B cell (primary cell): Measurements from ENCODE around the gene RAD51B. TPM values are rescaled to one million over a fixed set of nuclear protein-coding genes. Genes with fewer than 3 reads are reported as not detected.
A peak's percentile ranks its signal among the peaks of the same experiment; 100 is the strongest.

Experiments used
- ATAC-seq: fragments of 200-7000 bp; cut with Tn5 transposase; one replicate; pipeline ENCODE4 v1.10.0; 2021; ENCODE audit warnings: low read depth, mild to moderate bottlenecking, moderate number of reproducible peaks, moderate library complexity
- CTCF ChIA-PET: fragments of 350-600 bp; sonication (Branson Sonifier 250); formaldehyde crosslinking; loops from one replicate; lab custom pipeline; 2021; ENCODE audit warnings: antibody characterized with exemption, inconsistent platforms; lab: Charles Lee
- POLR2A ChIA-PET: fragments of 350-600 bp; sonication (Branson Sonifier 250); formaldehyde crosslinking; loops from one replicate; lab custom pipeline; 2021; ENCODE audit warnings: antibody characterized with exemption; lab: Charles Lee
- DNase-seq: peaks from one replicate; pipeline ENCODE4 v3.0.0; 2013
- H2AFZ ChIP-seq: 2 replicates; pipeline ENCODE4 v1.6.1; 2012; ENCODE audit warnings: mild to moderate bottlenecking, low read depth, low read length; ENCODE audit not compliant: insufficient read depth, poor library complexity, severe bottlenecking
- H3K27ac ChIP-seq, 2 donors: 1 replicate in 1 of 2; 2 replicates in 1 of 2; pipeline ENCODE4 v1.5.1; 2012 to 2013; ENCODE audit warnings: low read length in 2 of 2, mild to moderate bottlenecking in 2 of 2, moderate library complexity in 1 of 2
- H3K27me3 ChIP-seq, 4 experiments: fragments of 200-600 bp in 1 of 4; sonication (generic) in 1 of 4; replicated peaks in 1 of 4; 1 replicate in 2 of 4; 2 replicates in 2 of 4; pipeline versions ENCODE4 v1.6.1 to v1.7.0; 2013 to 2016; ENCODE audit warnings: low read length in 3 of 4, mild to moderate bottlenecking in 2 of 4, mixed read lengths in 1 of 4, moderate library complexity in 1 of 4; ENCODE audit not compliant: insufficient read depth in 4 of 4, control insufficient read depth in 3 of 4; ENCODE audit errors: control extremely low read depth in 1 of 4
- H3K36me3 ChIP-seq, 2 experiments: replicated peaks in 1 of 2; 1 replicate in 1 of 2; 2 replicates in 1 of 2; pipeline versions ENCODE4 v1.6.1 to v1.7.1; 2013; ENCODE audit warnings: low read length in 1 of 2; ENCODE audit not compliant: insufficient read depth in 2 of 2, control insufficient read depth in 1 of 2; ENCODE audit errors: control extremely low read depth in 1 of 2, extremely low read depth in 1 of 2
- H3K4me1 ChIP-seq, 2 donors: fragments of 200-600 bp in 1 of 2; sonication (generic) in 1 of 2; 1 replicate in 1 of 2; 2 replicates in 1 of 2; pipeline versions ENCODE4 v1.5.1 to v1.6.1; 2013 to 2017; ENCODE audit warnings: low read length in 2 of 2; ENCODE audit not compliant: control insufficient read depth in 2 of 2, insufficient read depth in 2 of 2
- H3K4me2 ChIP-seq: replicated peaks from 2 replicates; pipeline ENCODE3; 2012; ENCODE audit warnings: mild to moderate bottlenecking, low read depth, low read length; ENCODE audit not compliant: poor library complexity, severe bottlenecking
- H3K4me3 ChIP-seq, 5 experiments: fragments of 200-600 bp in 1 of 5; sonication (generic) in 1 of 5; 1 replicate in 3 of 5; 2 replicates in 2 of 5; pipeline versions ENCODE4 v1.5.1 to v1.7.0; 2011 to 2016; ENCODE audit warnings: low read length in 4 of 5, mild to moderate bottlenecking in 4 of 5, low read depth in 2 of 5, control low read depth in 1 of 5, moderate library complexity in 1 of 5; ENCODE audit not compliant: insufficient read depth in 1 of 5; ENCODE audit errors: control extremely low read depth in 1 of 5, extremely low read depth in 1 of 5
- H3K79me2 ChIP-seq: fragments of 200-600 bp; sonication (generic); one replicate; pipeline ENCODE4 v1.6.0; 2016; ENCODE audit warnings: low read length; ENCODE audit not compliant: control insufficient read depth, insufficient read depth
- H3K9ac ChIP-seq: fragments of 200-600 bp; sonication (generic); 2 replicates; pipeline ENCODE4 v1.6.1; 2017; ENCODE audit warnings: mild to moderate bottlenecking, low read length, moderate library complexity
- H3K9me3 ChIP-seq, 3 donors: one replicate each; pipeline versions ENCODE4 v1.6.1 to v1.7.1; 2013; ENCODE audit warnings: low read length in 2 of 3; ENCODE audit not compliant: control insufficient read depth in 2 of 3, insufficient read depth in 1 of 3; ENCODE audit errors: control extremely low read depth in 1 of 3
- H4K20me1 ChIP-seq: 2 replicates; pipeline ENCODE4 v1.6.0; 2012; ENCODE audit warnings: mild to moderate bottlenecking, low read length; ENCODE audit not compliant: insufficient read depth, control insufficient read depth, poor library complexity, severe bottlenecking
- H3K27ac Mint-ChIP-seq: one replicate; pipeline ENCODE4 v1.8.0; 2021; ENCODE audit warnings: mixed read lengths
- H3K27me3 Mint-ChIP-seq: one replicate; pipeline ENCODE4 v1.8.0; 2021; ENCODE audit warnings: mixed read lengths
- H3K4me1 Mint-ChIP-seq: one replicate; pipeline ENCODE4 v1.8.0; 2021; ENCODE audit warnings: mixed read lengths
- H3K4me3 Mint-ChIP-seq: one replicate; pipeline ENCODE4 v1.8.0; 2021; ENCODE audit warnings: mixed read lengths
- H3K9me3 Mint-ChIP-seq: one replicate; pipeline ENCODE4 v1.8.0; 2022; ENCODE audit warnings: mixed read lengths; ENCODE audit not compliant: insufficient read depth
- EZH2 ChIP-seq: IDR thresholded peaks from 2 replicates; pipeline ENCODE4 v1.6.1; 2012; ENCODE audit warnings: borderline replicate concordance, low read depth, mild to moderate bottlenecking, moderate library complexity, low read length; ENCODE audit not compliant: insufficient read depth, poor library complexity, severe bottlenecking
- WGBS: methylation state at CpG from one replicate; pipeline ENCODE4 v1.1.5; 2013; ENCODE audit warnings: missing lambda C conversion rate; ENCODE audit not compliant: insufficient coverage; 5-methylcytosine and 5-hydroxymethylcytosine counted together
- intact Hi-C: fragments of 100-400 bp; cut with micrococcal nuclease; formaldehyde crosslinking; loops from one replicate; pipeline ENCODE4 v1.10.0; 2022
- polyA plus RNA-seq: library from polyadenylated mRNA; depleted of rRNA; stranded (reverse); fragments of >200 nt; gene quantifications from 2 replicates; pipeline ENCODE4 v1.2.3, GENCODE V29; 2012
- total RNA-seq, 2 donors: library from RNA; stranded (reverse); fragments of 120-200 nt in 1 of 2; gene quantifications; 1 replicate in 1 of 2; 2 replicates in 1 of 2; pipeline versions ENCODE4 v1.2.3 to v1.2.4, GENCODE V29; 2013 to 2022
- TF ChIP-seq, protein P1 (sequence below): fragments of 200-600 bp; IDR thresholded peaks from one replicate; pipeline ENCODE4 v1.8.0; 2022; ENCODE audit warnings: antibody characterized with exemption, mild to moderate bottlenecking

Gene RAD51B
- total and polyA plus RNA-seq, 2 donors (not counting 1 experiment from before 2014, with no cell fraction given): 6.5 to 60.6 TPM

DNA sequence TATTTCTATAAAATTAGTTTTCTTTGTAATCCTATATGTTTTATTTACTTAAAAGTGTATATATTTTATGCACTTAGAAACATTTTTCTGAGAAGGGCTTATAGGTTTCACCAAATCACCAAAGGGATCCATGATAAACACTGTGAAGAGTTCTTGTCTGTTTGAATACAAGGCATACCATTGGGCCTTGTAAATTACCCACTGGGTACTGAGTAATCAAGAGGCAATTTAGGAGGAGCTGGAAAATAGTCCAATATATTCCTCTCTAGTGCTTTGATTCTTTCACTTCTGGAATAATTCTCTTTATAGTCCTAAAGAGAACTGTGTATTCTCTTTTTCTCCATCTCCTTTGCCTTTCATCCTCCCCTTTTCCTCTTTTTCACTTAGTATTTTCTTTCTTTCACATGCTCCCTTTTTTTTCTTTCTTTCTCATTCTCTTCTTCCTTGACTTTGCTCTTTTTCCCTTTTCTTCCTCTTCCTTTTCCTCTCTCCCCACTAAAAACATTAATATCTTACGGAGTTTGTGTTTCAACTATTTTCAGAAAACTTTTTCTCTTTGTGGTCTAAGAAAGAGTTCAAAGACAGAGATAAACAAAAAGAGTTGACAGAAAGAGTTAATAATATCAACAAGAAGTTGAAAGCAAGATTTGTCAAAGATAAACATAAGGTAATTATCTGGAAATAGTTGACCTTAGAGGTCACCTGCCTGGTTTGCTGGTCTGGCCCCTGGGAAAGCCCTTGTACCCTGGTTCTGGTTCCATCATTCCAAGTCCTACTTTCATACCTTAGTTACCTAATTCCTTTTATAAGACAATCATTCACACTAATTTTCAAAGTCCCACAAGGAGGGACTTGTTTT lies 435.3 kb downstream of the RAD51B start:
- TF ChIP-seq, protein P1, sequence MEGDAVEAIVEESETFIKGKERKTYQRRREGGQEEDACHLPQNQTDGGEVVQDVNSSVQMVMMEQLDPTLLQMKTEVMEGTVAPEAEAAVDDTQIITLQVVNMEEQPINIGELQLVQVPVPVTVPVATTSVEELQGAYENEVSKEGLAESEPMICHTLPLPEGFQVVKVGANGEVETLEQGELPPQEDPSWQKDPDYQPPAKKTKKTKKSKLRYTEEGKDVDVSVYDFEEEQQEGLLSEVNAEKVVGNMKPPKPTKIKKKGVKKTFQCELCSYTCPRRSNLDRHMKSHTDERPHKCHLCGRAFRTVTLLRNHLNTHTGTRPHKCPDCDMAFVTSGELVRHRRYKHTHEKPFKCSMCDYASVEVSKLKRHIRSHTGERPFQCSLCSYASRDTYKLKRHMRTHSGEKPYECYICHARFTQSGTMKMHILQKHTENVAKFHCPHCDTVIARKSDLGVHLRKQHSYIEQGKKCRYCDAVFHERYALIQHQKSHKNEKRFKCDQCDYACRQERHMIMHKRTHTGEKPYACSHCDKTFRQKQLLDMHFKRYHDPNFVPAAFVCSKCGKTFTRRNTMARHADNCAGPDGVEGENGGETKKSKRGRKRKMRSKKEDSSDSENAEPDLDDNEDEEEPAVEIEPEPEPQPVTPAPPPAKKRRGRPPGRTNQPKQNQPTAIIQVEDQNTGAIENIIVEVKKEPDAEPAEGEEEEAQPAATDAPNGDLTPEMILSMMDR: no peak
- TF ChIP-seq EZH2: no peak
- no peak overlapping the region for H3K27ac ChIP-seq
- H3K9ac ChIP-seq: no peak overlapping the region
- H2AFZ ChIP-seq: no peak overlapping the region
- Mint-ChIP-seq H3K27me3 (no peaks in the 10 kb centered on the region), H3K4me3 (no peak overlapping the region), H3K9me3 (no peaks in the 10 kb centered on the region), H3K27ac (no peak overlapping the region), H3K4me1 (peaks cover 69% of the 10 kb centered on the region)
- POLR2A ChIA-PET: interaction anchor here (1.6 to 1.8 kb wide), 2 partner anchors 29 to 535 kb away, joined by 4 read pairs; no protein-coding TSS in a partner anchor
- no peak overlapping the region for H3K4me3 ChIP-seq
- H4K20me1 ChIP-seq: no peaks in the 10 kb centered on the region
- H3K4me2 ChIP-seq: no peak overlapping the region
- ATAC-seq (no peak), DNase-seq (no peak)
- WGBS: no CpG with 5 or more reads among the region's 1 CpG
- peaks cover 31 to 59% of the 10 kb centered on the region in 2 donors for H3K4me1 ChIP-seq
- intact Hi-C loops: no loop called here
- H3K36me3 ChIP-seq: no peaks in the 10 kb centered on the region
- CTCF ChIA-PET: interaction anchor here (1.0 to 11.9 kb wide), 9 partner anchors 13 to 589 kb away, joined by 3 to 252 read pairs (median 5); partner anchors contain the start of gene ZFP36L1
- no peaks in the 10 kb centered on the region for H3K27me3 ChIP-seq
- no peaks in the 10 kb centered on the region for H3K9me3 ChIP-seq
- H3K79me2 ChIP-seq: peaks cover 31% of the 10 kb centered on the region

DNA sequence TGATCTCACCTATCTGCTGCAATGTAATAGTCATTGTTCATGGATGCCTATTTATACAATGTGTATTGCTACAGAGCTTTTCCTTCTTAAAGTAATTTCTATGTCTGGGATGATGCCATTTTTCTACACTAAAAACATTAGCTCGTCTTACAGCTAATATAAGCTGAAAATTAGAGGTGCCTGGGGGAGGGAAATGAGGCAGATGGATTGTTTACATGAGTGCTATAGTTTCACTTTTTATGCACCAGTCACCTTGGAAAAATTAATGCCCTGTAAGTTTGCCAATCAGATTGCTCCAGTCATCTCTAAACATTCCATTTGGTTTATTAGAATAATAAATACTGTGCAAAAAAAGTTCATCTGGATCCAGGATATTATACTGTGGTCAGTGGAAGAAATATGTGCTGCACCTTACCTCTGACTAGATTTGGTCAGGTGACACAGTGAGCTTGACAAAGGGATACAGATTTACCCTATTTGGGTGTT lies 436.2 kb downstream of the RAD51B start:
- ATAC-seq (no peak), DNase-seq (no peak)
- Mint-ChIP-seq H3K27me3 (no peaks in the 10 kb centered on the region), H3K9me3 (no peaks in the 10 kb centered on the region), H3K4me1 (peaks cover 69% of the 10 kb centered on the region), H3K27ac (peak overlapping the region; percentile 1), H3K4me3 (no peak overlapping the region)
- H4K20me1 ChIP-seq: no peaks in the 10 kb centered on the region
- no peaks in the 10 kb centered on the region for H3K9me3 ChIP-seq
- CTCF ChIA-PET: interaction anchor here (1.0 to 11.9 kb wide), 6 partner anchors 8 to 562 kb away, joined by 3 to 252 read pairs (median 4); partner anchors contain the start of gene ZFP36L1
- no peak overlapping the region for H3K9ac ChIP-seq
- no peaks in the 10 kb centered on the region for H3K36me3 ChIP-seq
- H3K27me3 ChIP-seq: no peaks in the 10 kb centered on the region
- no peak for TF ChIP-seq EZH2
- TF ChIP-seq, protein P1: no peak
- H2AFZ ChIP-seq: no peak overlapping the region
- no peak overlapping the region for H3K4me3 ChIP-seq
- peak overlapping the region; percentile 23 for H3K4me2 ChIP-seq
- no CpG with 5 or more reads among the region's 1 CpG for WGBS
- intact Hi-C loops: no loop called here
- POLR2A ChIA-PET: interaction anchor here (1.6 kb wide), 1 partner anchor 28 kb away, joined by 4 read pairs; no protein-coding TSS in a partner anchor
- peaks cover 32 to 59% of the 10 kb centered on the region in 2 donors for H3K4me1 ChIP-seq
- peaks cover 31% of the 10 kb centered on the region for H3K79me2 ChIP-seq
- no peak overlapping the region for H3K27ac ChIP-seq
